Endothelial cell of umbilical vein (primary cell): ENCODE data around the gene FBXO9. TPM values are rescaled to one million over a fixed set of nuclear protein-coding genes. Genes with fewer than 3 reads are reported as not detected.
A peak's percentile ranks its signal among the peaks of the same experiment; 100 is the strongest.

ENCODE experiments used
- BruUV-seq: library from RNA; stranded (reverse); fragments of 400-500 nt; replicated peaks from 2 replicates; lab custom pipeline; 2021; lab: Mats Ljungman, UMichigan
- CTCF ChIA-PET: fragments of 300-600, 350-600 bp; sonication (Branson Sonifier 250); formaldehyde crosslinking; loops from one replicate; lab custom pipeline; 2021; ENCODE audit warnings: antibody characterized with exemption, inconsistent platforms; lab: Charles Lee
- POLR2A ChIA-PET: fragments of 300-600, 350-600 bp; sonication (Branson Sonifier 250); formaldehyde crosslinking; loops from one replicate; lab custom pipeline; 2021; ENCODE audit warnings: antibody characterized with exemption, inconsistent platforms; lab: Charles Lee
- DNase-seq: peaks from one replicate; pipeline ENCODE4 v3.0.0-alpha.2; 2011; ENCODE audit warnings: low read depth, low spot score
- FAIRE-seq: peaks from 2 replicates; lab custom pipeline; 2011; peaks lifted over from hg19 to GRCh38; lab: Jason Lieb, UNC
- H2AFZ ChIP-seq: 2 replicates; pipeline ENCODE4 v1.6.0; 2012; ENCODE audit warnings: low read depth, low read length, control low read depth, inconsistent platforms
- H3K27ac ChIP-seq: 2 replicates; pipeline ENCODE4 v1.5.1; 2011; ENCODE audit warnings: low read depth, mild to moderate bottlenecking, control low read depth, low read length, moderate library complexity; ENCODE audit not compliant: insufficient read depth
- H3K27me3 ChIP-seq, 2 experiments: 2 replicates each; pipeline versions ENCODE4 v1.6.0 to v1.6.1; 2011; ENCODE audit warnings: low read length in 2 of 2, mixed read lengths in 1 of 2; ENCODE audit not compliant: control insufficient read depth in 2 of 2, insufficient read depth in 2 of 2
- H3K36me3 ChIP-seq, 2 experiments: 2 replicates in 1 of 2; 3 replicates in 1 of 2; pipeline ENCODE4 v1.5.1; 2011; ENCODE audit warnings: low read length in 2 of 2, mild to moderate bottlenecking in 1 of 2, moderate library complexity in 1 of 2; ENCODE audit not compliant: control insufficient read depth in 2 of 2, insufficient read depth in 2 of 2; ENCODE audit errors: extremely low read depth in 1 of 2
- H3K4me1 ChIP-seq: 3 replicates; pipeline ENCODE4 v1.5.1; 2011; ENCODE audit warnings: mild to moderate bottlenecking, low read length; ENCODE audit not compliant: control insufficient read depth, insufficient read depth; ENCODE audit errors: extremely low read depth
- H3K4me2 ChIP-seq: 2 replicates; pipeline ENCODE4 v1.6.1; 2011; ENCODE audit warnings: low read length, control low read depth, mixed read lengths; ENCODE audit not compliant: insufficient read depth
- H3K4me3 ChIP-seq, 3 experiments: fragments of 200-600 bp in 1 of 3; sonication (generic), shearing (Covaris generic) in 1 of 3; replicated peaks in 1 of 3; 2 replicates each; pipeline ENCODE4 v1.5.1; 2011 to 2016; ENCODE audit warnings: control low read depth in 3 of 3, low read length in 3 of 3, mild to moderate bottlenecking in 2 of 3, inconsistent platforms in 1 of 3, low read depth in 1 of 3, moderate library complexity in 1 of 3; ENCODE audit not compliant: insufficient read depth in 1 of 3
- H3K79me2 ChIP-seq: 2 replicates; pipeline ENCODE4 v1.6.0; 2012; ENCODE audit warnings: low read length, inconsistent platforms; ENCODE audit not compliant: control insufficient read depth, insufficient read depth
- H3K9ac ChIP-seq: replicated peaks from 2 replicates; pipeline ENCODE3; 2011; ENCODE audit warnings: low read length, control low read depth; ENCODE audit not compliant: insufficient read depth; ENCODE audit errors: extremely low read depth
- H3K9me1 ChIP-seq: replicated peaks from 3 replicates; pipeline ENCODE4 v1.6.0; 2011; ENCODE audit warnings: mild to moderate bottlenecking, low read length; ENCODE audit not compliant: control insufficient read depth, insufficient read depth; ENCODE audit errors: extremely low read depth
- H3K9me3 ChIP-seq: replicated peaks from 2 replicates; pipeline ENCODE4 v1.5.1; 2012; ENCODE audit warnings: low read length, inconsistent platforms; ENCODE audit not compliant: control insufficient read depth, insufficient read depth
- H4K20me1 ChIP-seq: replicated peaks from 2 replicates; pipeline ENCODE3; 2011; ENCODE audit warnings: mild to moderate bottlenecking, low read length; ENCODE audit not compliant: control insufficient read depth, insufficient read depth; ENCODE audit errors: extremely low read depth
- EZH2 ChIP-seq: IDR thresholded peaks from 2 replicates; pipeline ENCODE4 v1.6.1; 2012; ENCODE audit warnings: borderline replicate concordance, low read depth, mild to moderate bottlenecking, moderate library complexity, low read length, inconsistent platforms; ENCODE audit not compliant: severe bottlenecking
- FOS ChIP-seq: IDR thresholded peaks from 2 replicates; pipeline ENCODE4 v1.6.1; 2011; ENCODE audit warnings: mild to moderate bottlenecking, low read length, moderate library complexity, borderline replicate concordance; ENCODE audit not compliant: insufficient read depth
- GATA2 ChIP-seq: IDR thresholded peaks from 2 replicates; pipeline ENCODE4 v1.7.0; 2011; ENCODE audit warnings: low read depth, mild to moderate bottlenecking, moderate library complexity, mixed read lengths, low read length; ENCODE audit not compliant: insufficient read length, insufficient read depth
- JUN ChIP-seq: IDR thresholded peaks from 2 replicates; pipeline ENCODE4 v1.6.1; 2011; ENCODE audit warnings: borderline replicate concordance, low read depth; ENCODE audit not compliant: insufficient read length, insufficient read depth
- MYC ChIP-seq: IDR thresholded peaks from one replicate; pipeline ENCODE4 v1.6.1; 2011; ENCODE audit warnings: mild to moderate bottlenecking, low read depth, low read length
- POLR2A ChIP-seq: IDR thresholded peaks from 2 replicates; pipeline ENCODE4 v1.6.1; 2012; ENCODE audit warnings: low read depth, mild to moderate bottlenecking, control low read depth, low read length
- POLR2AphosphoS5 ChIP-seq: IDR thresholded peaks from 2 replicates; pipeline ENCODE4 v1.6.1; 2012; ENCODE audit warnings: low read depth, mild to moderate bottlenecking, control low read depth, low read length, moderate library complexity; ENCODE audit not compliant: insufficient read depth
- dilution Hi-C: fragments of 300-500 bp; cut with MboI; formaldehyde crosslinking; loops from one replicate; pipeline ENCODE4 v1.15.0; 2019; ENCODE audit warnings: low sequenced_read_pairs; ENCODE audit not compliant: extremely low pct_ligation_motif_present
- intact Hi-C: fragments of 100-400 bp; cut with micrococcal nuclease; formaldehyde crosslinking; loops from one replicate; pipeline ENCODE4 v1.10.0; 2022
- polyA plus RNA-seq, 4 experiments: library from polyadenylated mRNA; depleted of rRNA in 3 of 4; stranded (reverse) in 3 of 4; unstranded in 1 of 4; fragments of >200 nt; gene quantifications; 2 replicates each; pipeline versions ENCODE4 v1.2.1 to v1.2.3, GENCODE V29; 2011 to 2012; ENCODE audit warnings: missing spikeins in 1 of 4
- total RNA-seq: library from RNA; stranded (reverse); gene quantifications from 2 replicates; pipeline ENCODE4 v1.2.3, GENCODE V29; 2021
- TF ChIP-seq, protein P1 (sequence below): IDR thresholded peaks from 2 replicates; pipeline ENCODE4 v1.6.1; 2011; ENCODE audit not compliant: insufficient read depth, insufficient read length
- TF ChIP-seq, protein P2 (sequence below), 2 donors: IDR thresholded peaks; 1 replicate in 1 of 2; 2 replicates in 1 of 2; pipeline ENCODE4 v1.5.1; 2011; ENCODE audit warnings: low read length in 2 of 2, mild to moderate bottlenecking in 2 of 2, moderate library complexity in 2 of 2, control low read depth in 1 of 2, inconsistent platforms in 1 of 2, low read depth in 1 of 2; ENCODE audit not compliant: insufficient read depth in 1 of 2; ENCODE audit errors: extremely low read depth in 1 of 2

Gene FBXO9
- total and polyA plus RNA-seq, 2 donors (not counting 3 experiments of a cell fraction or from before 2014, with no cell fraction given) = 48.1 to 58.9 TPM

DNA sequence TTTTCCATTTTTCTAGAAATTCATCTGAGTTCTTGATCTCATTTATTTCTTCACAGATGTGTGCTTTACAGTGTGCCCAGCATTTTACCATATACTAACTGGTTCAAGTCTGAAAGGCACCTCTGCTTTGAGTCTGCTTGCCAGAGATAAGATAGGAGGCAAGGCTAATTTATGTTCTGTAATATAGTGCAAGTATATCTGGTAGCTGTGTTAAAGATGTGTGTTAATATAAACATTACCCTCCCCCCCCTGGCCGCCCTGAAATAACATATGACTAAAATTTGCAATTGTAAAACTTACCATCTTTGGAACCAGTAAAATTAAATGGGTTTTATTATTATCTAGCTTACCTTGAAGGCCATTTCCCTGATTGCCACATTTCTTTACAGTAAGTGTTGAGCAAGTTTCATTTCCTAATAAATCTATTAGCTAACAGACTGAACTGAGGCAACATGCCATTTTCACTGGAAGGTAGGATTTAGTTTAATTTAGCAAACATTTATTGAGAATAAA, 2.7 kb downstream of the FBXO9 start:
- H3K9me1 ChIP-seq = no peaks in the 10 kb centered on the region
- H3K27me3 ChIP-seq = no peaks in the 10 kb centered on the region
- CTCF ChIA-PET = interaction anchor here (0.6 to 5.3 kb wide), 3 partner anchors 73 to 417 kb away, joined by 4 to 49 read pairs (median 10); partner anchors contain the start of gene GSTA4
- H4K20me1 ChIP-seq = no peaks in the 10 kb centered on the region
- peaks cover 18% of the 10 kb centered on the region for H3K79me2 ChIP-seq
- no peaks in the 10 kb centered on the region for H3K4me1 ChIP-seq
- H3K27ac ChIP-seq = no peak overlapping the region
- no peaks in the 10 kb centered on the region for H3K9me3 ChIP-seq
- dilution Hi-C loops = no loop called here
- TF ChIP-seq, protein P1, sequence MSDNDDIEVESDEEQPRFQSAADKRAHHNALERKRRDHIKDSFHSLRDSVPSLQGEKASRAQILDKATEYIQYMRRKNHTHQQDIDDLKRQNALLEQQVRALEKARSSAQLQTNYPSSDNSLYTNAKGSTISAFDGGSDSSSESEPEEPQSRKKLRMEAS = no peak
- intact Hi-C loops = no loop called here
- H3K9ac ChIP-seq = no peak overlapping the region
- FAIRE-seq = no peak
- no peak for DNase-seq
- no peak overlapping the region for H2AFZ ChIP-seq
- H3K36me3 ChIP-seq = peaks cover 4% of the 10 kb centered on the region in 2 experiments
- no peak overlapping the region for H3K4me3 ChIP-seq
- POLR2A ChIA-PET = no interaction called here
- no peak overlapping the region for H3K4me2 ChIP-seq
- no TSS peak for BruUV-seq

DNA sequence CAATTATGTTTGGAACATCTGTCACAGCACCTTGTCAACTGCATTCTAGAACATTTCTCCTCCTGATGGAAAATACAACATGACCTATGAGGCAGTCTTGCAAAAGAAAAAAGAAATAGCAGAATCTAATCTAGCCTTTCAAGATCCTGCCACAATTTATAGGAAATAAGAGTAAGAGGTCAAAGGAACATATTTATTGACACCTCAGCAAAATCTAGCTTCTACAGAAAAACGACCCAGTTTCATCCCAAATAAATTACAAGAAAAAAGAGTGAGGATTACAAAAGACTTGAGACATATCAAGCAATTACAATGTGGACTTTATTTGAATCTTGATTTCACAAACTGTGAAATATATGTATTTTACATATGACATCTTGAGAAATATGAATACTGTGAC, 4.2 kb downstream of the FBXO9 start:
- peaks cover 18% of the 10 kb centered on the region for H3K79me2 ChIP-seq

More for the DNA sequence above, 4.2 kb downstream of the FBXO9 start:
- no peak overlapping the region for H3K4me2 ChIP-seq
- no peak overlapping the region for H3K9ac ChIP-seq
- intact Hi-C loops = no loop called here
- H3K27me3 ChIP-seq = no peaks in the 10 kb centered on the region
- H3K4me3 ChIP-seq = no peak overlapping the region
- DNase-seq = no peak
- H2AFZ ChIP-seq = no peak overlapping the region
- H3K4me1 ChIP-seq = no peaks in the 10 kb centered on the region
- no peaks in the 10 kb centered on the region for H4K20me1 ChIP-seq
- dilution Hi-C loops = no loop called here
- H3K9me1 ChIP-seq = no peaks in the 10 kb centered on the region
- TF ChIP-seq GATA2 (no peak), POLR2A (no peak), MYC (no peak), POLR2AphosphoS5 (no peak), FOS (no peak), EZH2 (no peak), JUN (no peak)
- TF ChIP-seq, protein P1 = no peak
- TF ChIP-seq, protein P2, sequence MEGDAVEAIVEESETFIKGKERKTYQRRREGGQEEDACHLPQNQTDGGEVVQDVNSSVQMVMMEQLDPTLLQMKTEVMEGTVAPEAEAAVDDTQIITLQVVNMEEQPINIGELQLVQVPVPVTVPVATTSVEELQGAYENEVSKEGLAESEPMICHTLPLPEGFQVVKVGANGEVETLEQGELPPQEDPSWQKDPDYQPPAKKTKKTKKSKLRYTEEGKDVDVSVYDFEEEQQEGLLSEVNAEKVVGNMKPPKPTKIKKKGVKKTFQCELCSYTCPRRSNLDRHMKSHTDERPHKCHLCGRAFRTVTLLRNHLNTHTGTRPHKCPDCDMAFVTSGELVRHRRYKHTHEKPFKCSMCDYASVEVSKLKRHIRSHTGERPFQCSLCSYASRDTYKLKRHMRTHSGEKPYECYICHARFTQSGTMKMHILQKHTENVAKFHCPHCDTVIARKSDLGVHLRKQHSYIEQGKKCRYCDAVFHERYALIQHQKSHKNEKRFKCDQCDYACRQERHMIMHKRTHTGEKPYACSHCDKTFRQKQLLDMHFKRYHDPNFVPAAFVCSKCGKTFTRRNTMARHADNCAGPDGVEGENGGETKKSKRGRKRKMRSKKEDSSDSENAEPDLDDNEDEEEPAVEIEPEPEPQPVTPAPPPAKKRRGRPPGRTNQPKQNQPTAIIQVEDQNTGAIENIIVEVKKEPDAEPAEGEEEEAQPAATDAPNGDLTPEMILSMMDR (IDR thresholded peaks at IDR 0.05; ENCODE audit: extremely low read depth in 1 of 2, insufficient read depth in 1 of 2, low read depth in 1 of 2, low read length in 2 of 2) = no peak
- H3K9me3 ChIP-seq = no peaks in the 10 kb centered on the region
- BruUV-seq = no TSS peak
- ChIA-PET POLR2A (no interaction called here), CTCF (interaction anchor here (0.6 to 5.3 kb wide), 2 partner anchors 22 to 74 kb away, joined by 3 to 49 read pairs; partner anchors contain the start of gene GSTA4)
- peak; percentile 24 for FAIRE-seq
- H3K27ac ChIP-seq = no peak overlapping the region
- peaks cover 4 to 6% of the 10 kb centered on the region in 2 experiments for H3K36me3 ChIP-seq
